ACHN (cell line): ENCODE measurements around the gene ITGBL1.

Source experiments
- DNase-seq: peaks from one replicate; pipeline ENCODE4 v3.0.0-alpha.2; 2015
- in situ Hi-C: cut with HindIII; loops from 2 replicates; pipeline ENCODE4 v1.10.0; 2017; ENCODE audit warnings: low sequenced_read_pairs, low pct_ligation_motif_present, low pct_unique_long_range_greater_than_20kb

Gene ITGBL1

GRCh38 chr13:101751488-101751887 lies 299.0 kb downstream of the ITGBL1 start:
- in situ Hi-C loops, result no loop called here
- DNase-seq, result no peak

DNA sequence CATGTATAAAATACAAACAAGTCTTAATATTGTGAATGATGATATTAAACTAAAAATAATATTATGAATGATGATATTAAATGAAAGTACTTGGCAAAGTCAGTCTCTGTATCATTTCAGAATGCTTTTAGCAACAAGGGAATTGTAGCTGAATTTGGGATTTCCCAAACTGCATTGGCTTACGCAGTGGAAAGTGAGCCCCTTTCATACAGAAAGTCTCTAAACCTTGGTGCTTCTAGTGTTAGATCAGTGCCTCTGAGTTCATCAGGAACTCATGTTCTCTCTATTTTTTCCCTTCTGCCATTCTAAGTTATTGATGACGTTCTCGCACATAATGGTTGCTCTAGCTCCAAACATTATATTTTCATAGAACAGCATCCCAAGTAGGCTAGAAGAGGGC lies 300.0 kb downstream of the ITGBL1 start:
- DNase-seq, result no peak
- in situ Hi-C loops, result no loop called here

DNA sequence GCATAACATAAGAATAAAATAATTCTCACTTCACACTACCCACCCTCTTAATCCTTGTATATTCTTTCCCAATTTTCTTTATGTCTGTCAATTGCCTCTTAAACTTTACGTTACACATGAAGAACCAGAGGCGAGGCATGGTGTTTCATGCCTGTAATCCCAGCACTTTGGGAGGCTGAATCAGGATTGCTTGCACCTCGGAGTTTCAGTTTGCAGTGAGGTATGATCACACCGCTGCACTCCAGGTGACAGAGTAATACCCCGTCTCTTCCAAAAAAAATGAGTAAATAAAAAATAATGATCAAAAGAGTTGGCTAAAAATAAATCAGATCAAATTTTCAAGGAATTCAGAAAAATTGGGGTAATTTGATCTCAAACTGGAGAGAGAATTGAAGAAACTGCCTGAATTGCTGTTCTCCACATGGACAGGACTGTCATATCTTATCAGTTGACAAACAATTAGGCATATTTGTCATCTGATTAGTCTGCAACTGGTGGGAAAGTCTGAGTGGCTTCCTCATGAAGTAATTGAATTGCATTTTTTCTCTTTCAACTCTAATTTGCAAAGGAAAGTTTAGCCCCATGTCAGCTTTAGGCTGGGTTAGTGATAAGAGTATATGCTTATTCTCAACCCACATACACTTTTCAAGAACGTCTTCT lies 302.9 kb downstream of the ITGBL1 start:
- DNase-seq, result no peak
- in situ Hi-C loops, result no loop called here

DNA sequence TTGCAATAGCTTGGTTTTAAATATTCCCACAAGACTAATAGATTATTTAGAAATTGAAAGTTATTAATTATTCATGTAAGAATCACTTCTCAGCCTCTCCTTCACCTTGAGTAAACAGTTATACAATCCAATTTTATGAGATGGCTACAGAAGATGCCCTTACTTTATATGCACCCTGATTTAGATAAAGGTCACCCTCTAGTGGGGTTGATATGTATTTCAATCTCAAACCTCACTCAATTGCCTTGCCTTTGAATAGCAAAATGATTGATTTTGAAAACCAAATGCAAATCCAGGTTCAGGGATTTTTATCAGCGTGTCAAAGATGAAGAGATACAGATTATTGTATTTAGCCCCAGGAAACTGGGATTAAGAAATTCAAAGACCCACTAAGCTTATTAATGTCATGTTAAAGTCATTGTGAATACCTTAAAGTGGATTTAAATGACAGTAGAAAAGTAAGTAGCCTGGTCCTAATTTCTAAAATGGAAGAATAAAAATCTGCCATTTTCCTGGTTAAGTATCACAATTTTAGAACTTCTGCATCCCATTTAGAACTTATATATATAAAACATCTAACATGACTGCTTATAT lies 305.1 kb downstream of the ITGBL1 start:
- in situ Hi-C loops, result no loop called here
- peak; percentile 51 for DNase-seq

DNA sequence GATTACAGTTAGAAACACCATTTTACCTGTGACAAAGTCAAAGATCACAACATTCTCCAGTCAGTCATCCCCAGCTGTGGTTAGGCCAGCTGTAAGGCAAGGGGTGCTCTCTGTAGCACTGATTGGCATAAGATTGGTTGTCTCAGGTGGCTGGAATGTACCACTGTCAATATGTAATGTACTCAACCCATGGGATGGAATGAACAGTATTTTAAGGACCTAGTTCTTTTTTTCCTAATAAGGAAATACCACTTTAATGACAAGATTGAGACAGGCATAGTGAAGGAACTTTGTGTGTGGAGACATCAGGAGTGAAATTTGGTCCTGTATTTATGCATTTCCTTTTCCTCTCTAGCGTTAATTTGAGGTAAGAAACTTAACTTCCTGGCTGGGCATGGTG lies 310.7 kb downstream of the ITGBL1 start:
- DNase-seq, result peak; percentile 1
- in situ Hi-C loops, result no loop called here
